Loucy (cell line): ENCODE data around the gene TBCE.
A peak's percentile ranks its signal among the peaks of the same experiment; 100 is the strongest.

ENCODE experiments used
- H2AFZ ChIP-seq: fragments of 200-600 bp; sonication (generic); 2 replicates; pipeline ENCODE4 v1.6.0; 2016; ENCODE audit warnings: antibody characterized with exemption, mild to moderate bottlenecking, low read length, moderate library complexity
- H3F3A ChIP-seq: fragments of 200-600 bp; 2 replicates; pipeline ENCODE4 v1.6.0; 2016; ENCODE audit warnings: antibody characterized with exemption, low read depth, mild to moderate bottlenecking
- H3K27me3 ChIP-seq: fragments of 200-600 bp; sonication (generic); 2 replicates; pipeline ENCODE4 v1.6.1; 2014; ENCODE audit warnings: low read length, mild to moderate bottlenecking; ENCODE audit not compliant: insufficient read depth, poor library complexity, severe bottlenecking
- H3K36me3 ChIP-seq: fragments of 200-600 bp; sonication (generic); 2 replicates; pipeline ENCODE4 v1.6.1; 2016; ENCODE audit warnings: low read length; ENCODE audit not compliant: insufficient read depth
- H3K4me1 ChIP-seq: fragments of 200-600 bp; sonication (generic); 2 replicates; pipeline ENCODE4 v1.5.1; 2014; ENCODE audit warnings: low read length, mild to moderate bottlenecking; ENCODE audit not compliant: insufficient read depth, poor library complexity, severe bottlenecking
- H3K4me2 ChIP-seq: fragments of 200-600 bp; sonication (generic); 2 replicates; pipeline ENCODE4 v1.6.0; 2014; ENCODE audit warnings: antibody characterized with exemption, low read length, low read depth, mild to moderate bottlenecking; ENCODE audit not compliant: poor library complexity, severe bottlenecking
- H3K4me3 ChIP-seq: fragments of 200-600 bp; sonication (generic); 2 replicates; pipeline ENCODE4 v1.5.1; 2014; ENCODE audit warnings: low read length, mild to moderate bottlenecking, mixed read lengths; ENCODE audit not compliant: poor library complexity, severe bottlenecking
- H3K79me2 ChIP-seq: fragments of 200-600 bp; sonication (generic); 2 replicates; pipeline ENCODE4 v1.6.1; 2014; ENCODE audit warnings: low read length; ENCODE audit not compliant: insufficient read depth
- H3K9ac ChIP-seq: fragments of 200-600 bp; sonication (generic); 2 replicates; pipeline ENCODE4 v1.6.0; 2014; ENCODE audit warnings: mild to moderate bottlenecking, low read depth, low read length, moderate library complexity; ENCODE audit not compliant: poor library complexity, severe bottlenecking
- H3K9me2 ChIP-seq: fragments of 200-600 bp; sonication (generic); replicated peaks from 2 replicates; pipeline ENCODE4 v1.6.1; 2016; ENCODE audit warnings: low read depth, low read length, mixed read lengths
- H3K9me3 ChIP-seq: fragments of 200-600 bp; sonication (generic); 2 replicates; pipeline ENCODE4 v1.6.1; 2014; ENCODE audit warnings: mild to moderate bottlenecking, antibody characterized with exemption, low read length, low read depth; ENCODE audit not compliant: insufficient read depth
- H4K20me1 ChIP-seq: fragments of 200-600 bp; sonication (generic); 2 replicates; pipeline ENCODE4 v1.6.0; 2014; ENCODE audit warnings: antibody characterized with exemption, low read length, mild to moderate bottlenecking; ENCODE audit not compliant: insufficient read depth, poor library complexity, severe bottlenecking
- CTCF ChIP-seq: fragments of 200-600 bp; sonication (generic); conservative IDR thresholded peaks from 2 replicates; pipeline ENCODE4 v1.5.1; 2014; ENCODE audit warnings: mild to moderate bottlenecking, antibody characterized with exemption, low read length
- EZH2phosphoT487 ChIP-seq: fragments of 200-600 bp; IDR thresholded peaks from 2 replicates; pipeline ENCODE4 v1.6.1; 2018; ENCODE audit warnings: antibody characterized with exemption, mild to moderate bottlenecking, moderate library complexity, borderline replicate concordance

TBCE gene

GRCh38 chr1:235329139-235329902 is 37.9 kb upstream of the TBCE start:
- Histone ChIP-seq H3K9me2 (no peaks in the 10 kb centered on the region), H3K36me3 (no peaks in the 10 kb centered on the region), H3K4me2 (peak overlapping the region; percentile 88), H3K4me1 (peaks cover 52% of the 10 kb centered on the region), H3F3A (no peaks in the 10 kb centered on the region), H4K20me1 (peaks cover 65% of the 10 kb centered on the region), H3K4me3 (peak overlapping the region; percentile 91), H3K9me3 (no peaks in the 10 kb centered on the region), H3K9ac (peak overlapping the region; percentile 89), H3K27me3 (no peaks in the 10 kb centered on the region), H3K79me2 (peaks cover 90% of the 10 kb centered on the region), H2AFZ (peak overlapping the region; percentile 78)
- TF ChIP-seq EZH2phosphoT487: no peak
- TF ChIP-seq CTCF: peak; percentile 41; the same call in 1 of the 2 replicates

GRCh38 chr1:235330918-235331285 is 36.3 kb upstream of the TBCE start:
- Histone ChIP-seq H3K9me2 (no peaks in the 10 kb centered on the region), H3F3A (no peaks in the 10 kb centered on the region), H4K20me1 (peaks cover 49% of the 10 kb centered on the region), H3K4me3 (peak overlapping the region; percentile 91), H2AFZ (no peak overlapping the region), H3K4me2 (peak overlapping the region; percentile 88), H3K9ac (peak overlapping the region; percentile 89), H3K4me1 (peaks cover 36% of the 10 kb centered on the region), H3K36me3 (no peaks in the 10 kb centered on the region; the same call in 1 of the 2 replicates), H3K27me3 (no peaks in the 10 kb centered on the region), H3K79me2 (peaks cover 83% of the 10 kb centered on the region), H3K9me3 (no peaks in the 10 kb centered on the region)
- TF ChIP-seq CTCF: no peak
- TF ChIP-seq EZH2phosphoT487: no peak

GRCh38 chr1:235331401-235331800 is 35.8 kb upstream of the TBCE start:
- Histone ChIP-seq H3K4me2 (peak overlapping the region; percentile 88), H3K79me2 (peaks cover 78% of the 10 kb centered on the region), H3F3A (no peaks in the 10 kb centered on the region), H3K4me3 (peak overlapping the region; percentile 91), H3K9me2 (no peaks in the 10 kb centered on the region), H4K20me1 (peaks cover 44% of the 10 kb centered on the region), H3K27me3 (no peaks in the 10 kb centered on the region), H3K9ac (peak overlapping the region; percentile 89), H3K9me3 (no peaks in the 10 kb centered on the region), H2AFZ (no peak overlapping the region), H3K36me3 (no peaks in the 10 kb centered on the region; the same call in 1 of the 2 replicates), H3K4me1 (peaks cover 31% of the 10 kb centered on the region)
- TF ChIP-seq EZH2phosphoT487: no peak
- no peak for TF ChIP-seq CTCF
